Measurements from ENCODE around the gene KCNH2.
A peak's percentile ranks its signal among the peaks of the same experiment; 100 is the strongest.
"Not testable (repeated sequence)": the region's sequence is repeated elsewhere in the genome, so short reads cannot be mapped to it uniquely, and the experiment has no call there.

KCNH2 gene, protein sequence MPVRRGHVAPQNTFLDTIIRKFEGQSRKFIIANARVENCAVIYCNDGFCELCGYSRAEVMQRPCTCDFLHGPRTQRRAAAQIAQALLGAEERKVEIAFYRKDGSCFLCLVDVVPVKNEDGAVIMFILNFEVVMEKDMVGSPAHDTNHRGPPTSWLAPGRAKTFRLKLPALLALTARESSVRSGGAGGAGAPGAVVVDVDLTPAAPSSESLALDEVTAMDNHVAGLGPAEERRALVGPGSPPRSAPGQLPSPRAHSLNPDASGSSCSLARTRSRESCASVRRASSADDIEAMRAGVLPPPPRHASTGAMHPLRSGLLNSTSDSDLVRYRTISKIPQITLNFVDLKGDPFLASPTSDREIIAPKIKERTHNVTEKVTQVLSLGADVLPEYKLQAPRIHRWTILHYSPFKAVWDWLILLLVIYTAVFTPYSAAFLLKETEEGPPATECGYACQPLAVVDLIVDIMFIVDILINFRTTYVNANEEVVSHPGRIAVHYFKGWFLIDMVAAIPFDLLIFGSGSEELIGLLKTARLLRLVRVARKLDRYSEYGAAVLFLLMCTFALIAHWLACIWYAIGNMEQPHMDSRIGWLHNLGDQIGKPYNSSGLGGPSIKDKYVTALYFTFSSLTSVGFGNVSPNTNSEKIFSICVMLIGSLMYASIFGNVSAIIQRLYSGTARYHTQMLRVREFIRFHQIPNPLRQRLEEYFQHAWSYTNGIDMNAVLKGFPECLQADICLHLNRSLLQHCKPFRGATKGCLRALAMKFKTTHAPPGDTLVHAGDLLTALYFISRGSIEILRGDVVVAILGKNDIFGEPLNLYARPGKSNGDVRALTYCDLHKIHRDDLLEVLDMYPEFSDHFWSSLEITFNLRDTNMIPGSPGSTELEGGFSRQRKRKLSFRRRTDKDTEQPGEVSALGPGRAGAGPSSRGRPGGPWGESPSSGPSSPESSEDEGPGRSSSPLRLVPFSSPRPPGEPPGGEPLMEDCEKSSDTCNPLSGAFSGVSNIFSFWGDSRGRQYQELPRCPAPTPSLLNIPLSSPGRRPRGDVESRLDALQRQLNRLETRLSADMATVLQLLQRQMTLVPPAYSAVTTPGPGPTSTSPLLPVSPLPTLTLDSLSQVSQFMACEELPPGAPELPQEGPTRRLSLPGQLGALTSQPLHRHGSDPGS

DNA sequence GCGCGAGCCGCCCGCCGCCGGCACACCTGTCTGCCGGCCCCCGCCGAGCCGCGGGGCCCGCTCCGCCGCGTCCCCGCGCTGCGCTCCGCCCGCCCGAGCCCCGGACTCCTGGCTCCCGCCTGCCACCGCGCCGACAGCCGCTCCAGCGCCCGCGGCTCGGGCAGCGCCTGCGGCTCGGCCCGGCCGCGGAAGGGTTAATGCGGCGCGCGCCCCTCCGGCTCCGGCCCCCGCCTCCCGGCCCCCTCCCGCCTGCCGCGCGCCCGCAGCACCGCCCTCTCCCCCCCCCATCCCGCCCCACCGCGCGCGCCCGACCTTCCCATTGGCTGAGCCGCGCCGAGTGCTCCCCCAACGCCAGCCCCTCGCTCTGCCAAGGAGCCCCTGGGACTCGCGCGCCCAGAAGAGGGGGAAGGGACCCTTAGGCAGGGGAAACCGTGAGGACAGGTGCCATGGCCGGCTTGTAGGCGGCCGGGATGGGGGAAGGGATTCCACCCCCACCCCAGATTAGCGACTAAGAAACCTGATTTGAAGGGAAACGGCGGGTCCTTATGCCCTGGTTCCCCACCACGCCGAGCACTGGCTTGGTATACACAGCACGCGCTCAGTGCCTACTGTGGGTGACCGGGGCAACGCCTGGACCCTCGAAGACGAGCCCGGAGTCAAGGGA lies at the start of gene KCNH2:
Gene KCNH2 (minus strand): TSS at position 196 of the 664 bp plus-strand sequence. CDS start 408 bp downstream, outside the sequence.
- H3K4me3 ChIP-seq (replicated peaks in 1 of 2; ENCODE audit: low read depth in 2 of 2, low read length in 2 of 2) = no peak within 1 kb of the TSS
- DNase-seq (ENCODE audit: low read depth in 2 of 2) = no peak
- TF ChIP-seq, protein P1, sequence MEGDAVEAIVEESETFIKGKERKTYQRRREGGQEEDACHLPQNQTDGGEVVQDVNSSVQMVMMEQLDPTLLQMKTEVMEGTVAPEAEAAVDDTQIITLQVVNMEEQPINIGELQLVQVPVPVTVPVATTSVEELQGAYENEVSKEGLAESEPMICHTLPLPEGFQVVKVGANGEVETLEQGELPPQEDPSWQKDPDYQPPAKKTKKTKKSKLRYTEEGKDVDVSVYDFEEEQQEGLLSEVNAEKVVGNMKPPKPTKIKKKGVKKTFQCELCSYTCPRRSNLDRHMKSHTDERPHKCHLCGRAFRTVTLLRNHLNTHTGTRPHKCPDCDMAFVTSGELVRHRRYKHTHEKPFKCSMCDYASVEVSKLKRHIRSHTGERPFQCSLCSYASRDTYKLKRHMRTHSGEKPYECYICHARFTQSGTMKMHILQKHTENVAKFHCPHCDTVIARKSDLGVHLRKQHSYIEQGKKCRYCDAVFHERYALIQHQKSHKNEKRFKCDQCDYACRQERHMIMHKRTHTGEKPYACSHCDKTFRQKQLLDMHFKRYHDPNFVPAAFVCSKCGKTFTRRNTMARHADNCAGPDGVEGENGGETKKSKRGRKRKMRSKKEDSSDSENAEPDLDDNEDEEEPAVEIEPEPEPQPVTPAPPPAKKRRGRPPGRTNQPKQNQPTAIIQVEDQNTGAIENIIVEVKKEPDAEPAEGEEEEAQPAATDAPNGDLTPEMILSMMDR (IDR thresholded peaks at IDR 0.05; ENCODE audit: low read depth, low read length) = no peak

DNA sequence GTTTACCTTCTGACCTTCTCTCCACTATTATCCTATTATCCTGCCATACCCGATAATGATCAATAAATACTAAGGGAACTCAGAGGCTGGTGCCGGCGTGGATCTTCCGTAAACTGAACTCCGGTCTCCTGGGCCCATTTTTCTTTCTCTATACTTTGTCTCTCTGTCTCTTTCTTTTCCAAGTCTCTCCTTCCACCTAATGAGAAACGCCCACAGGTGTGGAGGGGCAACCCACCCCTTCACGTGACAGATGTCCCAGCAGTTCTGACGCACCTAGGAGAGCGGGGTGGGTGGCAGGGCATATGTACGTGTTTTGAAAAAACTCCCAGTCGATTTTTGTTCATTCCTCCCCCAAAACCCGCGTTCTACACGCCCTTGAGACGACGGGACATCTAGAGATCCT lies 49.6 kb upstream of the KCNH2 start:
- not testable (repeated sequence) for DNase-seq (ENCODE audit: low read depth in 2 of 2)
- H3K4me3 ChIP-seq (replicated peaks in 1 of 2; ENCODE audit: low read depth in 2 of 2, low read length in 2 of 2) = peak overlapping the region; percentile 45 to 46

DNA sequence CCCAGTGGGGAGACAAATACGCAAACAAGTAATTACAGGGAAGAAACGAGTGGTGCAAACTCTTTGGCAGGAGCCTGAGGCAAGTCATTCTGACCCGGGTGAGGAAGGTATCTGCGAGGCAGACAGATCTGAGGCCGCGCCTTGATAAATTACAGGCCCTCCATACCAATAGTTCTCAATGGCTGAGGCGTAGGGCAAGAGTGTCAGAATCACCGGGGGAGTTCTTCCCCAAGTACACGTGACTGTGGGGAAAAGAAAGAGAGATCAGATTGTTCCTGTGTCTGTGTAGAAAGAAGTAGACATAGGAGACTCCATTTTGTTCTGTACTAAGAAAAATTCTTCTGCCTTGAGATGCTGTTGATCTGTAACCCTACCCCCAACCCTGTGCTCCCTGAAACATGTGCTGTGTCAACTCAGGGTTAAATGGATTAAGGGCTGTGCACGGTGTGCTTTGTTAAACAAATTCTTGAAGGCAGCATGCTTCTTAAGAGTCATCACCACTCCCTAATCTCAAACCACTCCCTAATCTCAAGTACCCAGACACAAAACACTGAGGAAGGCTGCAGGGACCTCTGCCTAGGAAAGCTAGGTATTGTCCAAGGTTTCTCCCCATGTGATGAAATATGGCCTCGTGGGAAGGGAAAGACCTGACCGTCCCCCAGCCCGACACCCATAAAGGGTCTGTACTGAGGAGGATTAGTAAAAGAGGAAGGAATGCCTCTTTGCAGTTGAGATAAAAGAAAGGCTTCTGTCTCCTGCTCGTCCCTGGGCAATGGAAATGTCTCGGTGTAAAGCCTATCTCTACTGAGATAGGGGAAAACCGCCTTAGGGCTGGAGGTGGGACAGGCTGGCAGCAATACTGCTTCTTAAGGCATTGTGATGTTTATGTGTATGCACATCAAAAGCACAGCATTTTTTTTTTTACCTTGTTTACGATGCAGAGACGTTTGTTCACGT lies 48.9 kb upstream of the KCNH2 start:
- H3K4me3 ChIP-seq (replicated peaks in 1 of 2; ENCODE audit: low read depth in 2 of 2, low read length in 2 of 2); DNase-seq (ENCODE audit: low read depth in 2 of 2): not testable (repeated sequence)

DNA sequence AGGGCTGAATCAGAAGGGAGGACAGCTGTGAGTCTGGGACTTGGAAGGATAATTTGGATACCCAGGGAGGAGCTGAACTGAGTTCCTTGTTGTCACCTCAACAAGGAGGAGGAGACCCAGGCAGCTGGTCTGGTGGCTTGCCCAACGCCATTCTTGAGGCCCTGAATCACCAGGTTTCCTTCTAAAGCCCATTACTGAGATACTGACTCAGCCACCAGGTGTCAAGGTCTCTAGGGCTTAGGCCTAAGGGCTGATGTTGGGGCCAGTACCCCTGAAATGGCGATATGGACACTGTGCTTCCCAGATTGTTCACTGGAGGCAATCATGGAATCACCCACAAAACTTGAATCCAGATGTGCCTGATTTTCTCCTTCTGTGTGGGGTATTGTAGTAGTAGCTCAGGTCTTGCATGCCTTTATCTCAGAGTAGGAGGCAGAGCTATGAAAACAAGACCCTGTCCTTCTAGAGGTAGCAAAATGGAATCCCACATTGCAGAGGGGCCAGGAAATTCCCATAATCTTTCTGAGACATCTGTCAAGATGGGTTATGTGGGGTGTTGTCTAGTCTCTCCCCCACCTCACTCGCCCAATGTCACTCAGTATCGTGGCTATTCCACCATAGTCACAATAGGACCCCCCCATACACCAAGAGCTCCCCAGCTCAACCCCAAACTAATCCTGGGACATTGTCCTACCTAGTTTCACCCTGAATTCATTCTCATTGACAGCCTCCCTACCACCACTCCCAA lies 48.0 kb upstream of the KCNH2 start:
- TF ChIP-seq, protein P1 (IDR thresholded peaks at IDR 0.05; ENCODE audit: low read depth, low read length) = no peak
- peak in 1 of 2 donors; percentile 76 for DNase-seq (ENCODE audit: low read depth in 2 of 2)
- H3K4me3 ChIP-seq (replicated peaks in 1 of 2; ENCODE audit: low read depth in 2 of 2, low read length in 2 of 2) = no peak overlapping the region

DNA sequence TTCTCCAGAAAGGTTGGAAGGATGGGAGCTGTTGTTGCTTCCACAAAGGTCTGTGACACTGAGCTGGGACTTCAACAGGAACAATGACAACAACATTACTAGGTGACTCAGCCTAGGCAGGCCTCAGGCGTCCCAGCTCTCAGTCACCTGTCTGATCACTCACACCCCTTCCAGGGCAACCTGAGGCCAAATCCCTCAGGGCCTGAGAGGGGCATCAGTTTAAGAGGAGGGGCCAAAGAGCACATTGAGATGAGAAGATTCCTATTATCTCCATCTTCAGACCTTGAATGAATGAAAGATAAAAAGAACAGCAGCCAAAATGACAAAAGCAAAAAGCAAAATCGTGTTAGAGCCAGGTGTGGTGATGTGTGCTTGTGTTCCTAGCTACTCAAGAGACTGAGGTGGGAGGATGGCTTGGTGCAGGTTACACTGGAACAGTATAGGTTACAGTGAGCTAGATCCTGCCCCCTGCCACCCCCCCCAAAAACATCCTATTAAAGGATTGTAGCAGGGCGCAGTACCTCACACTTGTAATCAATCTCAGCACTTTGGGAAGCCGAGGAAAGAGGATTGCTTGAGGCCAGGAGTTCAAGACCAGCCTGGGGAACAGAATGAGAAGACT lies 46.4 kb upstream of the KCNH2 start, which contains the start of gene ATG9B:
Gene ATG9B (minus strand): TSS at position 60 of the 622 bp plus-strand sequence. CDS start 71 bp downstream, outside the sequence.
- no peak within 1 kb of the TSS for H3K4me3 ChIP-seq (replicated peaks in 1 of 2; ENCODE audit: low read depth in 2 of 2, low read length in 2 of 2)
- TF ChIP-seq, protein P1 (IDR thresholded peaks at IDR 0.05; ENCODE audit: low read depth, low read length) = no peak
- DNase-seq (ENCODE audit: low read depth in 2 of 2) = no peak

DNA sequence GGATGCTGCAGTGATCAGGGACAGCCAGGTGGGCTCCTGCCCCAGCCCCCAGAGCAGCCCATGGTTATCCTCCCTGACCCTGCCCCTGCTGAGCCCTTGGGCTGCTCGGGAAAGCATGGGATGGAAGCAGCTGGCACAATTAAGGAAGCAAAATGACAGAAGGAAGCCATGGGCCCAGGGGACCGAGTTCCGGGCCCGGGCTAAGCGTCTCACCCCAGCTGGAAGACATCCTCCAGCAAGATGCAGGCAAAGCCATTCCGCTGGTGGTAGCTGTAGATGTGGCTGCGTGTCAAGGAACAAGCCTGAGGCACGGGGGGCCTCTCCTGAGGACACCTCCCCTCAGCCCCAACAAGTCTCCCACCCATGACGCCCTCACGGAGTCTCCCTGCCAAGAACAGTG lies 45.1 kb upstream of the KCNH2 start:
- TF ChIP-seq, protein P1 (IDR thresholded peaks at IDR 0.05; ENCODE audit: low read depth, low read length) = no peak
- DNase-seq (ENCODE audit: low read depth in 2 of 2) = no peak
- no peak overlapping the region for H3K4me3 ChIP-seq (replicated peaks in 1 of 2; ENCODE audit: low read depth in 2 of 2, low read length in 2 of 2)
